ENCODE measurements around the gene PITPNM1. TPM values are rescaled to one million over a fixed set of nuclear protein-coding genes. Genes with fewer than 3 reads are reported as not detected.

The PITPNM1 gene
- total and polyA plus RNA-seq, 2 of the 13 experiments (the other 11 are each of a cell fraction or from before 2014, with no cell fraction given), result 8.2 to 8.5 TPM

GRCh38 chr11:67464411-67465188 is 40.6 kb downstream of the PITPNM1 start (continued):
- 0 out of 2 replicates have a peak, but pooled peaks have one; percentile 65 for TF ChIP-seq BRD4 (CRISPR knock-in tag; IDR thresholded peaks at IDR 0.05)
- TF ChIP-seq ZNF562 (CRISPR knock-in tag; IDR thresholded peaks at IDR 0.05; ENCODE audit: borderline replicate concordance), result no peak
- TF ChIP-seq DNMT3B (CRISPR knock-in tag; conservative IDR thresholded peaks at IDR 0.05), result no peak
- peak; percentile 48; the same call in 1 of the 2 replicates for TF ChIP-seq SALL1 (CRISPR knock-in tag; IDR thresholded peaks at IDR 0.05)
- TF ChIP-seq THAP7 (CRISPR knock-in tag; IDR thresholded peaks at IDR 0.05), result no peak
- no peak for TF ChIP-seq TCF7L2 (IDR thresholded peaks at IDR 0.05; ENCODE audit: low read depth, low read length)
- TF ChIP-seq AGO2 (optimal IDR thresholded peaks at IDR 0.05; ENCODE audit: low read depth, low read length), result no peak
- TF ChIP-seq ZNF44 (CRISPR knock-in tag; IDR thresholded peaks at IDR 0.05), result 0 out of 2 replicates have a peak, but pooled peaks have one; percentile 66
- no peak for TF ChIP-seq SIX4 (CRISPR knock-in tag; IDR thresholded peaks at IDR 0.05)
- TF ChIP-seq ZMAT3 (CRISPR knock-in tag; conservative IDR thresholded peaks at IDR 0.05), result 0 out of 2 replicates have a peak, but pooled peaks have one; percentile 53
- no peak for TF ChIP-seq RFXANK (CRISPR knock-in tag; IDR thresholded peaks at IDR 0.05)
- no peak for TF ChIP-seq ZNF570 (CRISPR knock-in tag; IDR thresholded peaks at IDR 0.05; ENCODE audit: borderline replicate concordance)
- TF ChIP-seq ZNF431 (CRISPR knock-in tag; IDR thresholded peaks at IDR 0.05; ENCODE audit: borderline replicate concordance, low read depth), result no peak
- TF ChIP-seq YY1 (IDR thresholded peaks at IDR 0.05; ENCODE audit: insufficient read depth, insufficient replicate concordance, low read depth, low read length), result peak; percentile 90
- TF ChIP-seq ZBTB20 (CRISPR knock-in tag; IDR thresholded peaks at IDR 0.05; ENCODE audit: borderline replicate concordance, low read depth), result peak; percentile 4; the same call in 1 of the 2 replicates
- TF ChIP-seq, protein P1, sequence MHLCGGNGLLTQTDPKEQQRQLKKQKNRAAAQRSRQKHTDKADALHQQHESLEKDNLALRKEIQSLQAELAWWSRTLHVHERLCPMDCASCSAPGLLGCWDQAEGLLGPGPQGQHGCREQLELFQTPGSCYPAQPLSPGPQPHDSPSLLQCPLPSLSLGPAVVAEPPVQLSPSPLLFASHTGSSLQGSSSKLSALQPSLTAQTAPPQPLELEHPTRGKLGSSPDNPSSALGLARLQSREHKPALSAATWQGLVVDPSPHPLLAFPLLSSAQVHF (CRISPR knock-in tag; IDR thresholded peaks at IDR 0.05), result no peak
- TF ChIP-seq GTF2F1 (IDR thresholded peaks at IDR 0.05; ENCODE audit: low read length), result 0 out of 2 replicates have a peak, but pooled peaks have one; percentile 54
- no peak for TF ChIP-seq ZNF567 (CRISPR knock-in tag; IDR thresholded peaks at IDR 0.05; ENCODE audit: borderline replicate concordance)
- 0 out of 2 replicates have a peak, but pooled peaks have one; percentile 50 for TF ChIP-seq SNAPC4 (CRISPR knock-in tag; IDR thresholded peaks at IDR 0.05)
- TF ChIP-seq THAP8 (CRISPR knock-in tag; IDR thresholded peaks at IDR 0.05; ENCODE audit: borderline replicate concordance), result peak; percentile 68; the same call in 1 of the 2 replicates

All from HepG2 (cell line).